Kidney (tissue), 14 donors: ENCODE measurements around the gene HEATR3. TPM values are rescaled to one million over a fixed set of nuclear protein-coding genes. Genes with fewer than 3 reads are reported as not detected.

ENCODE experiments used
- DNase-seq, 5 donors: peaks; one replicate each; pipeline ENCODE4 v3.0.0-alpha.2; 2013 to 2020
- FAIRE-seq: peaks from 2 replicates; lab custom pipeline; 2012; peaks lifted over from hg19 to GRCh38; lab: Jason Lieb, UNC
- H3K27ac ChIP-seq, 2 donors: one replicate each; pipeline ENCODE4 v1.7.0; 2013; ENCODE audit warnings: low read depth in 2 of 2, low read length in 2 of 2, inconsistent platforms in 1 of 2
- H3K27me3 ChIP-seq: one replicate; pipeline ENCODE4 v1.7.1; 2013; ENCODE audit warnings: low read length, inconsistent platforms; ENCODE audit not compliant: control insufficient read depth, insufficient read depth
- H3K36me3 ChIP-seq, 3 donors: one replicate each; pipeline versions ENCODE4 v1.7.0 to v1.7.1; 2013; ENCODE audit warnings: low read length in 3 of 3, control low read depth in 1 of 3, inconsistent platforms in 1 of 3; ENCODE audit not compliant: insufficient read depth in 3 of 3, control insufficient read depth in 2 of 3
- H3K4me1 ChIP-seq, 3 donors: one replicate each; pipeline versions ENCODE4 v1.7.0 to v1.7.1; 2013; ENCODE audit warnings: low read length in 3 of 3, inconsistent platforms in 1 of 3, low read depth in 1 of 3; ENCODE audit not compliant: control insufficient read depth in 2 of 3, insufficient read depth in 2 of 3
- H3K4me3 ChIP-seq, 3 donors: one replicate each; pipeline versions ENCODE4 v1.7.0 to v1.8.1; 2013; ENCODE audit warnings: low read length in 3 of 3, control low read depth in 1 of 3, inconsistent platforms in 1 of 3
- H3K9ac ChIP-seq, 3 donors: one replicate each; pipeline versions ENCODE4 v1.7.0 to v1.7.1; 2013; ENCODE audit warnings: low read length in 3 of 3, control low read depth in 1 of 3, inconsistent platforms in 1 of 3
- H3K9me3 ChIP-seq, 3 donors: one replicate each; pipeline versions ENCODE4 v1.7.0 to v1.7.1; 2013; ENCODE audit warnings: low read length in 3 of 3, control low read depth in 1 of 3, inconsistent platforms in 1 of 3; ENCODE audit not compliant: control insufficient read depth in 2 of 3, insufficient read depth in 1 of 3
- intact Hi-C: fragments of 100-400 bp; cut with DNase I; formaldehyde crosslinking; loops from one replicate; pipeline ENCODE4 v1.11.1; 2022
- polyA plus RNA-seq: library from polyadenylated mRNA; stranded (reverse); fragments of 350-450 nt; fragmentation: Illumina TruSeq; extraction: RNeasy Lipid Tissue Mini Kit (QIAGEN cat#74804); gene quantifications from one replicate; pipeline ENCODE4 v1.2.3, GENCODE V29; 2014; ENCODE audit warnings: low read depth, low replicate concordance; ENCODE audit not compliant: insufficient read depth
- total RNA-seq: library from RNA; stranded (reverse); fragmentation: NEBNext Ultra II Directional; extraction: Animal tissue kit (Norgen Biotek cat#: 25700); gene quantifications from one replicate; pipeline ENCODE4 v1.2.1, GENCODE V29; 2021
- TF ChIP-seq, protein P1 (sequence below): IDR thresholded peaks from 3 replicates; pipeline ENCODE4 v1.5.1; 2012; ENCODE audit warnings: mild to moderate bottlenecking, moderate library complexity, borderline replicate concordance; ENCODE audit not compliant: insufficient read depth; ENCODE audit errors: extremely low read depth
- donor health status: control.
- donor health status: control.
- donor health status: control.
- donor health status: control.
- donor health status: control.
- donor health status: DM: yes; HTN: yes; CAD: no.
- donor health status: Normal renal cell carcinoma (clear cell type).

The HEATR3 gene
- total and polyA plus RNA-seq, 2 donors from 2014 or later: 8.9 to 19.5 TPM

DNA sequence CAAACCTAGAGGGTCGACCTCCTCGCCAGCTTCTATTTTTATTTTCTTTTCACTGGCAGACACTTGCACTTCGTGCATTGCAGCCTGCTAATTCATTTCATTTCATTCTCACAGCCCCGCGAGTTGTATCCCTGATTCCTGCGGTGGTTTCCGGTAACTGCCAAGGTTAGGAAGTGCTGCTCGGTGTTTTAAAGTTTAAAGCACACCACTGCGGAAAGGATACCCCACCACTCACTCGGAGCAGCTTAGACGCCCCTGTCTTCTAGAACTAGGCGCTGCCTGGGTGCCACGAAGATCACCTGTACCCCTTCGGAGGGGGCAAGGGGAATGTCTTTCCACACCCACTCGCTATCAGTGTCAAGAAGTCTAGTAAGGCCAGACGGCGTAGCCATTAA is 40.2 kb upstream of the HEATR3 start:
- no peaks in the 10 kb centered on the region for H3K36me3 ChIP-seq
- no peak for FAIRE-seq
- H3K9me3 ChIP-seq: no peaks in the 10 kb centered on the region
- H3K9ac ChIP-seq: peak overlapping the region; percentile 87 to 90 (median 88)
- no peaks in the 10 kb centered on the region for H3K27me3 ChIP-seq
- intact Hi-C loops: no loop called here
- H3K4me3 ChIP-seq: peak overlapping the region; percentile 83 to 93 (median 93)
- peaks cover 0 to 5% (median 3%) of the 10 kb centered on the region in 3 donors for H3K4me1 ChIP-seq
- peak in 2 of 5 donors; percentile 61 to 73 for DNase-seq
- H3K27ac ChIP-seq: peak overlapping the region; percentile 40 to 79
- TF ChIP-seq, protein P1, sequence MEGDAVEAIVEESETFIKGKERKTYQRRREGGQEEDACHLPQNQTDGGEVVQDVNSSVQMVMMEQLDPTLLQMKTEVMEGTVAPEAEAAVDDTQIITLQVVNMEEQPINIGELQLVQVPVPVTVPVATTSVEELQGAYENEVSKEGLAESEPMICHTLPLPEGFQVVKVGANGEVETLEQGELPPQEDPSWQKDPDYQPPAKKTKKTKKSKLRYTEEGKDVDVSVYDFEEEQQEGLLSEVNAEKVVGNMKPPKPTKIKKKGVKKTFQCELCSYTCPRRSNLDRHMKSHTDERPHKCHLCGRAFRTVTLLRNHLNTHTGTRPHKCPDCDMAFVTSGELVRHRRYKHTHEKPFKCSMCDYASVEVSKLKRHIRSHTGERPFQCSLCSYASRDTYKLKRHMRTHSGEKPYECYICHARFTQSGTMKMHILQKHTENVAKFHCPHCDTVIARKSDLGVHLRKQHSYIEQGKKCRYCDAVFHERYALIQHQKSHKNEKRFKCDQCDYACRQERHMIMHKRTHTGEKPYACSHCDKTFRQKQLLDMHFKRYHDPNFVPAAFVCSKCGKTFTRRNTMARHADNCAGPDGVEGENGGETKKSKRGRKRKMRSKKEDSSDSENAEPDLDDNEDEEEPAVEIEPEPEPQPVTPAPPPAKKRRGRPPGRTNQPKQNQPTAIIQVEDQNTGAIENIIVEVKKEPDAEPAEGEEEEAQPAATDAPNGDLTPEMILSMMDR: no peak

GRCh38 chr16:50027829-50028228 is 37.9 kb upstream of the HEATR3 start:
- H3K9ac ChIP-seq: no peak overlapping the region
- TF ChIP-seq, protein P1: no peak
- peaks cover 4 to 10% (median 4%) of the 10 kb centered on the region in 3 donors for H3K36me3 ChIP-seq
- intact Hi-C loops: no loop called here
- no peak overlapping the region for H3K27ac ChIP-seq
- H3K27me3 ChIP-seq: no peaks in the 10 kb centered on the region
- FAIRE-seq: no peak
- H3K4me1 ChIP-seq: peaks cover 0 to 5% (median 3%) of the 10 kb centered on the region in 3 donors
- DNase-seq: no peak
- no peaks in the 10 kb centered on the region for H3K9me3 ChIP-seq
- H3K4me3 ChIP-seq: no peak overlapping the region

DNA sequence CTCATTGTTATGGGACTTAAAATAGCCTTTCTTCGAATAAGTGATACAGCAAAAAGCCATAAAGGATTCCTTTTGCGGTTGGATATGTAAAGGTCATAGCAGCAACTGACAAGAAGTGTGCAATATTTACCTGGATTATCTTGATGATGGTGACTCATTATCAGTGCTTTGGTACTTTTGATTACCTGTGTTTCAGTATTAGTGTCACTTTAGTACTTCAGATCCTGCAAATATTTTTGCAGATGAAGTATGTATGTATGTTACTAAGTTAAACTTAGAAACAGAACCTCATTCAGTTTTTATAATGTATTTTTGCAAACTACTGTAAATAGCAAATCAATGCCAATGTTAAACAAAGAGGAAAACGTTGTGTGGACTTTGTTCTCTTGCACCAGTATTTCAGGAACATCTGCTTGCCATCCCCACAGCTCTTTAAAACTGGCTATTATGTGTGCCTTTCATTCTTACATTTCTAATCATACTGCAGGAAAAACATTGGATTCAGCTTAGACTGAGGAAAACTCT is 30.2 kb upstream of the HEATR3 start:
- no peak overlapping the region for H3K27ac ChIP-seq
- H3K9ac ChIP-seq: no peak overlapping the region
- H3K27me3 ChIP-seq: no peaks in the 10 kb centered on the region
- H3K9me3 ChIP-seq: no peaks in the 10 kb centered on the region
- intact Hi-C loops: no loop called here
- DNase-seq (no peak), FAIRE-seq (no peak)
- H3K4me1 ChIP-seq: no peaks in the 10 kb centered on the region
- H3K36me3 ChIP-seq: peaks cover 4 to 27% (median 14%) of the 10 kb centered on the region in 3 donors
- H3K4me3 ChIP-seq: no peak overlapping the region
- TF ChIP-seq, protein P1: no peak

- no peak for DNase-seq
- H3K4me3 ChIP-seq: no peak overlapping the region
- H3K4me1 ChIP-seq: no peaks in the 10 kb centered on the region
- H3K27me3 ChIP-seq: no peaks in the 10 kb centered on the region
- TF ChIP-seq, protein P1: no peak
- no peak overlapping the region for H3K9ac ChIP-seq
- intact Hi-C loops: no loop called here
- peaks cover 4 to 27% (median 14%) of the 10 kb centered on the region in 3 donors for H3K36me3 ChIP-seq
- no peak overlapping the region for H3K27ac ChIP-seq
- H3K9me3 ChIP-seq: no peaks in the 10 kb centered on the region
- FAIRE-seq: no peak
Observed at GRCh38 chr16:50036426-50036825, 29.3 kb upstream of the HEATR3 start.
